ENCODE data around the gene KRTCAP2.
"Not testable (repeated sequence)": the region's sequence is repeated elsewhere in the genome, so short reads cannot be mapped to it uniquely, and the experiment has no call there.

The KRTCAP2 gene

GRCh38 chr1:155181371-155182051, 8.4 kb upstream of the KRTCAP2 start:
- DNase-seq = no peak

GRCh38 chr1:155179112-155180031, 6.3 kb upstream of the KRTCAP2 start:
- DNase-seq = no peak

GRCh38 chr1:155178441-155179111, 5.5 kb upstream of the KRTCAP2 start:
- no peak for DNase-seq

- DNase-seq = no peak
These were observed 4.8 kb upstream of the KRTCAP2 start for GRCh38 chr1:155177918-155178281.

GRCh38 chr1:155177192-155177917, 4.3 kb upstream of the KRTCAP2 start:
- no peak for DNase-seq

GRCh38 chr1:155176544-155177071, 3.5 kb upstream of the KRTCAP2 start:
- peak; percentile 59 for DNase-seq

GRCh38 chr1:155175927-155176371, 2.8 kb upstream of the KRTCAP2 start:
- DNase-seq = no peak

GRCh38 chr1:155175281-155175926, 2.3 kb upstream of the KRTCAP2 start:
- DNase-seq = no peak

- peak; percentile 84 for DNase-seq
These were observed 1.5 kb upstream of the KRTCAP2 start for GRCh38 chr1:155174324-155175280.

- DNase-seq = peak; percentile 42
These were observed 597 bp upstream of the KRTCAP2 start, which contains the start of gene TRIM46 for GRCh38 chr1:155173478-155174323. TRIM46 (plus strand) TSS chr1:155173849; CDS start chr1:155173967, 118 bp downstream.

- DNase-seq = no peak
These were observed 1.0 kb downstream of the KRTCAP2 start for GRCh38 chr1:155171836-155172731.

- DNase-seq = no peak
These were observed 2.3 kb downstream of the KRTCAP2 start for GRCh38 chr1:155170806-155171205.

GRCh38 chr1:155170101-155170785, 2.9 kb downstream of the KRTCAP2 start:
- no peak for DNase-seq

- no peak for DNase-seq
These were observed 3.6 kb downstream of the KRTCAP2 start for GRCh38 chr1:155169541-155169940.

GRCh38 chr1:155168456-155169210, 4.5 kb downstream of the KRTCAP2 start:
- no peak for DNase-seq

GRCh38 chr1:155168105-155168445, 5.0 kb downstream of the KRTCAP2 start:
- not testable (repeated sequence) for DNase-seq
